Measurements from ENCODE around the gene RSAD1. TPM values are rescaled to one million over a fixed set of nuclear protein-coding genes. Genes with fewer than 3 reads are reported as not detected.
A peak's percentile ranks its signal among the peaks of the same experiment; 100 is the strongest.

RSAD1 gene
- total and polyA plus RNA-seq, 4 donors: 10.8 to 22.7 (median 18.6) TPM

DNA sequence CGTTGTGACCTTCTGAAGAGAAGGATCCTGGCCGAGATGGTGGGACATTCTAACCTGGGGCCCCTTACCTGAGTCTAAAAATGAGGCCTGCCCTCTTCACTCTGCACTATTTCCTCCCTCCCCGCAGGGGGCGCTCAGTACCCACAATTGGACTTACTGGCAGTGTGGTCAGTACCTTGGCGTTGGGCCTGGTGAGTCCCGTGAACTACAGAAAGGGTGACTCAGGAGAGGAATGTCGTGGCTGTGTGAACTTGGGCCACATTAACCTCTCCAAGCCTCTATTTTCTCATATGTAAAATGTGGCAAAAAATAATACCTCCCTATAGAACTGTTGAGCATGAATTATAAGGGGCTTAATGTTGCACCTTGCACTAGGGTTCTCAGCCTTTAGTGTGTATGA lies 3.9 kb downstream of the RSAD1 start (continued):
- no peak for TF ChIP-seq FOXA1 (IDR thresholded peaks at IDR 0.05)
- TF ChIP-seq SP1 (IDR thresholded peaks at IDR 0.05): peak; percentile 61
- TF ChIP-seq FOXA2 (IDR thresholded peaks at IDR 0.05): no peak
- TF ChIP-seq RXRA (IDR thresholded peaks at IDR 0.05): peak; percentile 84 to 90
- TF ChIP-seq, protein P1, sequence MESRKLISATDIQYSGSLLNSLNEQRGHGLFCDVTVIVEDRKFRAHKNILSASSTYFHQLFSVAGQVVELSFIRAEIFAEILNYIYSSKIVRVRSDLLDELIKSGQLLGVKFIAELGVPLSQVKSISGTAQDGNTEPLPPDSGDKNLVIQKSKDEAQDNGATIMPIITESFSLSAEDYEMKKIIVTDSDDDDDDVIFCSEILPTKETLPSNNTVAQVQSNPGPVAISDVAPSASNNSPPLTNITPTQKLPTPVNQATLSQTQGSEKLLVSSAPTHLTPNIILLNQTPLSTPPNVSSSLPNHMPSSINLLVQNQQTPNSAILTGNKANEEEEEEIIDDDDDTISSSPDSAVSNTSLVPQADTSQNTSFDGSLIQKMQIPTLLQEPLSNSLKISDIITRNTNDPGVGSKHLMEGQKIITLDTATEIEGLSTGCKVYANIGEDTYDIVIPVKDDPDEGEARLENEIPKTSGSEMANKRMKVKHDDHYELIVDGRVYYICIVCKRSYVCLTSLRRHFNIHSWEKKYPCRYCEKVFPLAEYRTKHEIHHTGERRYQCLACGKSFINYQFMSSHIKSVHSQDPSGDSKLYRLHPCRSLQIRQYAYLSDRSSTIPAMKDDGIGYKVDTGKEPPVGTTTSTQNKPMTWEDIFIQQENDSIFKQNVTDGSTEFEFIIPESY (IDR thresholded peaks at IDR 0.05): no peak

GRCh38 chr17:50483266-50483665 lies 4.6 kb downstream of the RSAD1 start:
- Histone ChIP-seq H3K27me3 (ENCODE audit: control insufficient read depth in 4 of 4, insufficient read depth in 4 of 4, low read length in 3 of 4) (no peaks in the 10 kb centered on the region), H3K36me3 (ENCODE audit: control insufficient read depth in 4 of 4, insufficient read depth in 3 of 4, low read depth in 1 of 4, low read length in 3 of 4) (peaks cover 13 to 26% (median 20%) of the 10 kb centered on the region in 4 donors), H3K27ac (ENCODE audit: low read depth in 1 of 2, low read length in 2 of 2) (no peak overlapping the region), H3K9ac (ENCODE audit: low read depth in 1 of 2, low read length in 2 of 2) (peak overlapping the region in 1 of 2 donors; percentile 9), H3K9me3 (ENCODE audit: control insufficient read depth in 4 of 4, low read length in 3 of 4) (no peaks in the 10 kb centered on the region), H3K4me3 (ENCODE audit: low read depth in 1 of 3, low read length in 3 of 3) (no peak overlapping the region), H3K4me1 (ENCODE audit: control insufficient read depth in 4 of 4, insufficient read depth in 4 of 4, low read length in 3 of 4) (peaks cover 0 to 36% (median 26%) of the 10 kb centered on the region in 4 donors)
- no peak for DNase-seq (ENCODE audit: low spot score)
- 94% methylated on average over 5 of the region's 5 CpGs for WGBS
- TF ChIP-seq EGR1 (IDR thresholded peaks at IDR 0.05; ENCODE audit: low read depth in 2 of 2) (no peak), SP1 (IDR thresholded peaks at IDR 0.05) (no peak), GABPA (IDR thresholded peaks at IDR 0.05 in 1 of 2, conservative IDR thresholded peaks at IDR 0.05 in 1 of 2) (no peak), FOXA2 (IDR thresholded peaks at IDR 0.05) (no peak), TAF1 (conservative IDR thresholded peaks at IDR 0.05) (no peak), HNF4A (conservative IDR thresholded peaks at IDR 0.05) (no peak), RXRA (IDR thresholded peaks at IDR 0.05) (no peak), FOXA1 (IDR thresholded peaks at IDR 0.05) (no peak), RAD21 (IDR thresholded peaks at IDR 0.05) (no peak), HNF4G (IDR thresholded peaks at IDR 0.05) (no peak)
- TF ChIP-seq, protein P2, sequence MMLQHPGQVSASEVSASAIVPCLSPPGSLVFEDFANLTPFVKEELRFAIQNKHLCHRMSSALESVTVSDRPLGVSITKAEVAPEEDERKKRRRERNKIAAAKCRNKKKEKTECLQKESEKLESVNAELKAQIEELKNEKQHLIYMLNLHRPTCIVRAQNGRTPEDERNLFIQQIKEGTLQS (IDR thresholded peaks at IDR 0.05): no peak

GRCh38 chr17:50484386-50485155 lies 5.9 kb downstream of the RSAD1 start:
- no peak overlapping the region for H3K9ac ChIP-seq (ENCODE audit: low read depth in 1 of 2, low read length in 2 of 2)
- no peaks in the 10 kb centered on the region for H3K9me3 ChIP-seq (ENCODE audit: control insufficient read depth in 4 of 4, low read length in 3 of 4)
- peaks cover 0 to 30% (median 21%) of the 10 kb centered on the region in 4 donors for H3K4me1 ChIP-seq (ENCODE audit: control insufficient read depth in 4 of 4, insufficient read depth in 4 of 4, low read length in 3 of 4)
- TF ChIP-seq EGR1 (IDR thresholded peaks at IDR 0.05; ENCODE audit: low read depth in 2 of 2) (no peak), GABPA (IDR thresholded peaks at IDR 0.05 in 1 of 2, conservative IDR thresholded peaks at IDR 0.05 in 1 of 2) (no peak), FOXA2 (IDR thresholded peaks at IDR 0.05) (no peak)
- H3K27ac ChIP-seq (ENCODE audit: low read depth in 1 of 2, low read length in 2 of 2): no peak overlapping the region
- H3K36me3 ChIP-seq (ENCODE audit: control insufficient read depth in 4 of 4, insufficient read depth in 3 of 4, low read depth in 1 of 4, low read length in 3 of 4): peaks cover 13 to 26% (median 20%) of the 10 kb centered on the region in 4 donors
- DNase-seq (ENCODE audit: low spot score): no peak
- 99% methylated on average over 11 of the region's 11 CpGs for WGBS
- no peaks in the 10 kb centered on the region for H3K27me3 ChIP-seq (ENCODE audit: control insufficient read depth in 4 of 4, insufficient read depth in 4 of 4, low read length in 3 of 4)
- no peak overlapping the region for H3K4me3 ChIP-seq (ENCODE audit: low read depth in 1 of 3, low read length in 3 of 3)

Data from liver (tissue), 9 donors.